IPS-18a (cell line): ENCODE measurements around the gene ALDH1A3.

Experiments used
- H3K27ac ChIP-seq: one replicate; pipeline ENCODE4 v1.5.1; 2013; ENCODE audit warnings: low read length
- H3K27me3 ChIP-seq: one replicate; pipeline ENCODE4 v1.6.1; 2013; ENCODE audit warnings: mild to moderate bottlenecking, low read length; ENCODE audit not compliant: control insufficient read depth, insufficient read depth
- H3K36me3 ChIP-seq: one replicate; pipeline ENCODE4 v1.6.1; 2013; ENCODE audit warnings: low read depth, low read length; ENCODE audit not compliant: control insufficient read depth
- H3K4me1 ChIP-seq: one replicate; pipeline ENCODE4 v1.6.1; 2013; ENCODE audit warnings: low read depth, low read length; ENCODE audit not compliant: control insufficient read depth
- H3K4me3 ChIP-seq: one replicate; pipeline ENCODE4 v1.5.1; 2013; ENCODE audit warnings: low read length
- H3K9ac ChIP-seq: one replicate; pipeline ENCODE4 v1.6.1; 2013; ENCODE audit warnings: mild to moderate bottlenecking, low read length, moderate library complexity
- H3K9me3 ChIP-seq: one replicate; pipeline ENCODE4 v1.6.1; 2013; ENCODE audit warnings: low read depth, low read length; ENCODE audit not compliant: control insufficient read depth

Gene ALDH1A3

GRCh38 chr15:100934726-100935125, 55.1 kb downstream of the ALDH1A3 start:
- H3K4me3 ChIP-seq = no peak overlapping the region
- no peaks in the 10 kb centered on the region for H3K9me3 ChIP-seq
- H3K9ac ChIP-seq = no peak overlapping the region
- peaks cover 7% of the 10 kb centered on the region for H3K4me1 ChIP-seq
- peaks cover 4% of the 10 kb centered on the region for H3K27me3 ChIP-seq
- no peaks in the 10 kb centered on the region for H3K36me3 ChIP-seq
- no peak overlapping the region for H3K27ac ChIP-seq

- H3K9me3 ChIP-seq = no peaks in the 10 kb centered on the region
- H3K9ac ChIP-seq = no peak overlapping the region
- H3K4me1 ChIP-seq = peaks cover 7% of the 10 kb centered on the region
- H3K27ac ChIP-seq = no peak overlapping the region
- no peak overlapping the region for H3K4me3 ChIP-seq
- H3K27me3 ChIP-seq = no peaks in the 10 kb centered on the region
- H3K36me3 ChIP-seq = no peaks in the 10 kb centered on the region
Measured at GRCh38 chr15:100937171-100937570, 57.5 kb downstream of the ALDH1A3 start.

- Histone ChIP-seq H3K27ac (no peak overlapping the region), H3K9ac (no peak overlapping the region), H3K4me1 (no peaks in the 10 kb centered on the region), H3K36me3 (no peaks in the 10 kb centered on the region), H3K4me3 (no peak overlapping the region), H3K9me3 (no peaks in the 10 kb centered on the region), H3K27me3 (no peaks in the 10 kb centered on the region)
Measured at GRCh38 chr15:100939791-100940190, 60.2 kb downstream of the ALDH1A3 start.

GRCh38 chr15:100940767-100941379, 61.2 kb downstream of the ALDH1A3 start:
- Histone ChIP-seq H3K27ac (no peak overlapping the region), H3K36me3 (no peaks in the 10 kb centered on the region), H3K9me3 (no peaks in the 10 kb centered on the region), H3K4me3 (no peak overlapping the region), H3K4me1 (no peaks in the 10 kb centered on the region), H3K27me3 (no peaks in the 10 kb centered on the region), H3K9ac (no peak overlapping the region)

- no peak overlapping the region for H3K4me3 ChIP-seq
- H3K9ac ChIP-seq = no peak overlapping the region
- no peaks in the 10 kb centered on the region for H3K27me3 ChIP-seq
- no peaks in the 10 kb centered on the region for H3K36me3 ChIP-seq
- H3K27ac ChIP-seq = no peak overlapping the region
- no peaks in the 10 kb centered on the region for H3K4me1 ChIP-seq
- H3K9me3 ChIP-seq = no peaks in the 10 kb centered on the region
Measured at GRCh38 chr15:100941536-100941935, 61.9 kb downstream of the ALDH1A3 start.

- Histone ChIP-seq H3K36me3 (no peaks in the 10 kb centered on the region), H3K4me3 (no peak overlapping the region), H3K4me1 (peaks cover 3% of the 10 kb centered on the region), H3K9ac (no peak overlapping the region), H3K27ac (no peak overlapping the region), H3K9me3 (no peaks in the 10 kb centered on the region), H3K27me3 (no peaks in the 10 kb centered on the region)
Measured at GRCh38 chr15:100942656-100943425, 63.2 kb downstream of the ALDH1A3 start.

- no peaks in the 10 kb centered on the region for H3K27me3 ChIP-seq
- H3K36me3 ChIP-seq = no peaks in the 10 kb centered on the region
- H3K9ac ChIP-seq = no peak overlapping the region
- no peak overlapping the region for H3K27ac ChIP-seq
- H3K4me3 ChIP-seq = no peak overlapping the region
- H3K4me1 ChIP-seq = peaks cover 8% of the 10 kb centered on the region
- H3K9me3 ChIP-seq = no peaks in the 10 kb centered on the region
Measured at GRCh38 chr15:100944244-100944895, 64.7 kb downstream of the ALDH1A3 start.

- Histone ChIP-seq H3K9ac (no peak overlapping the region), H3K9me3 (no peaks in the 10 kb centered on the region), H3K4me3 (no peak overlapping the region)
Measured at GRCh38 chr15:100944986-100945385, 65.4 kb downstream of the ALDH1A3 start.

GRCh38 chr15:100947760-100948429, 68.3 kb downstream of the ALDH1A3 start:
- H3K4me3 ChIP-seq = no peak overlapping the region
- no peaks in the 10 kb centered on the region for H3K9me3 ChIP-seq
- no peak overlapping the region for H3K9ac ChIP-seq
- H3K27me3 ChIP-seq = no peaks in the 10 kb centered on the region
- H3K36me3 ChIP-seq = no peaks in the 10 kb centered on the region
- H3K4me1 ChIP-seq = peaks cover 8% of the 10 kb centered on the region
- H3K27ac ChIP-seq = no peak overlapping the region

More at GRCh38 chr15:100944986-100945385, 65.4 kb downstream of the ALDH1A3 start:
- no peaks in the 10 kb centered on the region for H3K27me3 ChIP-seq
- H3K4me1 ChIP-seq = peaks cover 8% of the 10 kb centered on the region
- H3K36me3 ChIP-seq = no peaks in the 10 kb centered on the region
- no peak overlapping the region for H3K27ac ChIP-seq

- Histone ChIP-seq H3K4me3 (no peak overlapping the region), H3K4me1 (peaks cover 8% of the 10 kb centered on the region), H3K36me3 (no peaks in the 10 kb centered on the region), H3K27ac (no peak overlapping the region), H3K9ac (no peak overlapping the region), H3K9me3 (no peaks in the 10 kb centered on the region), H3K27me3 (no peaks in the 10 kb centered on the region)
Measured at GRCh38 chr15:100948430-100948762, 68.8 kb downstream of the ALDH1A3 start.

- Histone ChIP-seq H3K9me3 (no peaks in the 10 kb centered on the region), H3K27ac (no peak overlapping the region), H3K36me3 (no peaks in the 10 kb centered on the region), H3K9ac (no peak overlapping the region), H3K27me3 (no peaks in the 10 kb centered on the region), H3K4me3 (no peak overlapping the region), H3K4me1 (peaks cover 8% of the 10 kb centered on the region)
Measured at GRCh38 chr15:100949691-100950090, 70.1 kb downstream of the ALDH1A3 start.
